Measurements from ENCODE around the gene NEUROG2.
"Not testable (repeated sequence)": the region's sequence is repeated elsewhere in the genome, so short reads cannot be mapped to it uniquely, and the experiment has no call there.

The NEUROG2 gene

GRCh38 chr4:112536123-112536522 is 20.1 kb upstream of the NEUROG2 start:
- TF ChIP-seq CTCF (IDR thresholded peaks at IDR 0.05; ENCODE audit: borderline replicate concordance, insufficient read depth, low read depth, low read length): no peak
- no peak overlapping the region for H3K4me3 ChIP-seq (ENCODE audit: low read depth, low read length)

DNA sequence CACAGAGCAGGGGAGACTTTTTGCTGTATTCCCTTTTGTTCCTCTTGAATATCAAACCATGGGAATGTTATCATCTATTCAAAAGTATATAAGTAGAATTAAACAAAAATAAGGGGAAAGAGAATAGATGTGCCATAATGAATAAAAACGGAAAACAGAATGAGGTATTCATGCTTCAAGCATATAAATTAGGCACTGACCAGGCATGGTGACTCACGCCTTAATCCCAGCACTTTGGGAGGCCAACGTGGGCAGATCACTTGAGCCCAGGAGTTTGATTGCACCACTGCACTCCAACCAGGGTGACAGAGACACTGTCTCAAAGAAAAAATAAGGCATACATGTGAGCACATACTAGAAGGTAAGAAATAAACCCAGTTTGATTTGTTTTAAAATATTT is 16.3 kb upstream of the NEUROG2 start:
- no peak for TF ChIP-seq CTCF (IDR thresholded peaks at IDR 0.05; ENCODE audit: borderline replicate concordance, insufficient read depth, low read depth, low read length)
- no peak overlapping the region for H3K4me3 ChIP-seq (ENCODE audit: low read depth, low read length)

DNA sequence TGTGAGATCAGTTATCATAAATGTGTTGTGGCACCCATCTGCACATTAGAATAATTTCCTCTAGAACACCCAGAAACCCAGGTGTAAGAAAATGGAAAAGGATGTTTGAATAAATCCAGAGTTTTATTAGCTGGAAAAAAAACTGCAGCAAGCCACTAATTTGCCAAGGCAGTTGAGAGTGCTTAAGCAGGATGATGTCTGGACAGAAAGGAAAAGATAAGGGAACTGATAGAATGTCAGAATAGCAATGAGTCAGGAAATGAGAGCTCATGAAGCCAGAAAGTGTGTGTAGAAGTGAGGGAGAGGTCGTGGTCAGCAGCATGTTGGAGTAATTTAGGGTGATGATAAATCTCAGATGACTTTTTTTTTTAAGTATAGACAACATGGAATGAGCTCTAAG is 15.2 kb upstream of the NEUROG2 start:
- no peak for TF ChIP-seq CTCF (IDR thresholded peaks at IDR 0.05; ENCODE audit: borderline replicate concordance, insufficient read depth, low read depth, low read length)
- H3K4me3 ChIP-seq (ENCODE audit: low read depth, low read length): no peak overlapping the region

GRCh38 chr4:112526061-112526460 is 10.1 kb upstream of the NEUROG2 start:
- H3K4me3 ChIP-seq (ENCODE audit: low read depth, low read length): no peak overlapping the region
- no peak for TF ChIP-seq CTCF (IDR thresholded peaks at IDR 0.05; ENCODE audit: borderline replicate concordance, insufficient read depth, low read depth, low read length)

- peak; percentile 82 for TF ChIP-seq CTCF (IDR thresholded peaks at IDR 0.05; ENCODE audit: borderline replicate concordance, insufficient read depth, low read depth, low read length)
- peak overlapping the region; percentile 53 for H3K4me3 ChIP-seq (ENCODE audit: low read depth, low read length)
Measured at GRCh38 chr4:112523764-112524505, 8.0 kb upstream of the NEUROG2 start.

GRCh38 chr4:112523008-112523721 is 7.2 kb upstream of the NEUROG2 start:
- TF ChIP-seq CTCF (IDR thresholded peaks at IDR 0.05; ENCODE audit: borderline replicate concordance, insufficient read depth, low read depth, low read length): peak; percentile 37; the same call in 1 of the 2 replicates
- H3K4me3 ChIP-seq (ENCODE audit: low read depth, low read length): peak overlapping the region; percentile 53

- H3K4me3 ChIP-seq (ENCODE audit: low read depth, low read length): not testable (repeated sequence)
Measured at GRCh38 chr4:112522431-112522830, 6.5 kb upstream of the NEUROG2 start.

Measured in GM12875 (cell line).